ENCODE measurements around the gene FOSL1. TPM values are rescaled to one million over a fixed set of nuclear protein-coding genes. Genes with fewer than 3 reads are reported as not detected.

The FOSL1 gene
- total and polyA plus RNA-seq, 2 of the 13 experiments (the other 11 are each of a cell fraction or from before 2014, with no cell fraction given): 4.0 to 4.1 TPM

DNA sequence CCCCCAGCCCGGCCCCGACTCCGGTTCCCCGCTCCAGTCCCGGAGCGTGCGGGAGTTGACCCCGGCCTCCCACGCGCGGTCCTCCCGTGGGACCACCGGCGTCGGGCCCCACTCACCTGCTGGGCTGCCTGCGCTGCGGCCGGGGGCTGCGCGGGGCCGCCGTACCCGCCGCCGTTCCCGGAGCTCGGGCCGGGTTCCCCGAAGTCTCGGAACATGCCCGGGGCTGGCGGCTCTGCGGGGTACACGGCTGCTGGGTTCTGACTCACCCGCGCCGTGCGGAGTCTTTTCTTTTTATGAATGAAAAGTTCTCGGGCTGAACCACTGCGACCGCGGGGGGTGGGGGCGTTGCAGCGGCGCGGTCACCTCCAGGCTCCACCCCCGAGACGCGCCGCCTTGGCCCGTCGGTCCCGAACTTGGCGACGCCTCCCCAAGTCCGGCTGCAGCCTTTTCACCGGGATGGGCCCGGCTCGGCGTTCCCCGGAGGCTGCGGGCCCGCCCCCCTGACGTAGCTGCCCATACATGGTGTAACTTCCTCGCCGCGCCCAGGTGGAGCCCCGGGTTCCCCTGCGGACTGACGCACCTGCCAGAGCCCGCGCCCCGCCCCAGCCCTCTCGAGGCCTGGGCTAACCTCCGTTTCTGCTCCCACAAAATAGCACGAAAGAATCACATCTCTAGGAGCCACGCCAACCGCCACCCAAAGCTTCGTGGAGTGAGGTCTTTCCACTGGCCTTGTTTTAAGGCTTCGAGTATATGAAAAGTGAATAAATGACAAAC lies at the start of gene FOSL1 (continued):
- no peak for TF ChIP-seq ZSCAN29 (CRISPR knock-in tag; conservative IDR thresholded peaks at IDR 0.05)
- TF ChIP-seq TARDBP (CRISPR knock-in tag; IDR thresholded peaks at IDR 0.05): peak; percentile 61; the same call in 1 of the 2 replicates
- TF ChIP-seq ZNF788 (CRISPR knock-in tag; IDR thresholded peaks at IDR 0.05; ENCODE audit: borderline replicate concordance): peak; percentile 51; the same call in 1 of the 2 replicates
- TF ChIP-seq CREM (IDR thresholded peaks at IDR 0.05): peak; percentile 66
- 0 out of 2 replicates have a peak, but pooled peaks have one; percentile 32 for TF ChIP-seq CREM (CRISPR knock-in tag; IDR thresholded peaks at IDR 0.05)
- TF ChIP-seq MATR3 (CRISPR knock-in tag; IDR thresholded peaks at IDR 0.05): no peak
- TF ChIP-seq TEAD3 (CRISPR knock-in tag; optimal IDR thresholded peaks at IDR 0.05; ENCODE audit: borderline replicate concordance): peak; percentile 67
- TF ChIP-seq, protein P1, sequence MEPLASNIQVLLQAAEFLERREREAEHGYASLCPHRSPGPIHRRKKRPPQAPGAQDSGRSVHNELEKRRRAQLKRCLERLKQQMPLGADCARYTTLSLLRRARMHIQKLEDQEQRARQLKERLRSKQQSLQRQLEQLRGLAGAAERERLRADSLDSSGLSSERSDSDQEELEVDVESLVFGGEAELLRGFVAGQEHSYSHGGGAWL (CRISPR knock-in tag; IDR thresholded peaks at IDR 0.05): peak; percentile 25; the same call in 1 of the 2 replicates
- peak; percentile 54; the same call in 1 of the 2 replicates for TF ChIP-seq SP5 (CRISPR knock-in tag; IDR thresholded peaks at IDR 0.05; ENCODE audit: borderline replicate concordance, low read depth)
- TF ChIP-seq KMT2A (CRISPR knock-in tag; IDR thresholded peaks at IDR 0.05): peak; percentile 37; the same call in 1 of the 2 replicates
- no peak for TF ChIP-seq ZFP90 (CRISPR knock-in tag; IDR thresholded peaks at IDR 0.05; ENCODE audit: borderline replicate concordance)
- TF ChIP-seq, protein P2, sequence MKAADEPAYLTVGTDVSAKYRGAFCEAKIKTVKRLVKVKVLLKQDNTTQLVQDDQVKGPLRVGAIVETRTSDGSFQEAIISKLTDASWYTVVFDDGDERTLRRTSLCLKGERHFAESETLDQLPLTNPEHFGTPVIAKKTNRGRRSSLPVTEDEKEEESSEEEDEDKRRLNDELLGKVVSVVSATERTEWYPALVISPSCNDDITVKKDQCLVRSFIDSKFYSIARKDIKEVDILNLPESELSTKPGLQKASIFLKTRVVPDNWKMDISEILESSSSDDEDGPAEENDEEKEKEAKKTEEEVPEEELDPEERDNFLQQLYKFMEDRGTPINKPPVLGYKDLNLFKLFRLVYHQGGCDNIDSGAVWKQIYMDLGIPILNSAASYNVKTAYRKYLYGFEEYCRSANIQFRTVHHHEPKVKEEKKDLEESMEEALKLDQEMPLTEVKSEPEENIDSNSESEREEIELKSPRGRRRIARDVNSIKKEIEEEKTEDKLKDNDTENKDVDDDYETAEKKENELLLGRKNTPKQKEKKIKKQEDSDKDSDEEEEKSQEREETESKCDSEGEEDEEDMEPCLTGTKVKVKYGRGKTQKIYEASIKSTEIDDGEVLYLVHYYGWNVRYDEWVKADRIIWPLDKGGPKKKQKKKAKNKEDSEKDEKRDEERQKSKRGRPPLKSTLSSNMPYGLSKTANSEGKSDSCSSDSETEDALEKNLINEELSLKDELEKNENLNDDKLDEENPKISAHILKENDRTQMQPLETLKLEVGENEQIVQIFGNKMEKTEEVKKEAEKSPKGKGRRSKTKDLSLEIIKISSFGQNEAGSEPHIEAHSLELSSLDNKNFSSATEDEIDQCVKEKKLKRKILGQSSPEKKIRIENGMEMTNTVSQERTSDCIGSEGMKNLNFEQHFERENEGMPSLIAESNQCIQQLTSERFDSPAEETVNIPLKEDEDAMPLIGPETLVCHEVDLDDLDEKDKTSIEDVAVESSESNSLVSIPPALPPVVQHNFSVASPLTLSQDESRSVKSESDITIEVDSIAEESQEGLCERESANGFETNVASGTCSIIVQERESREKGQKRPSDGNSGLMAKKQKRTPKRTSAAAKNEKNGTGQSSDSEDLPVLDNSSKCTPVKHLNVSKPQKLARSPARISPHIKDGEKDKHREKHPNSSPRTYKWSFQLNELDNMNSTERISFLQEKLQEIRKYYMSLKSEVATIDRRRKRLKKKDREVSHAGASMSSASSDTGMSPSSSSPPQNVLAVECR (CRISPR knock-in tag; IDR thresholded peaks at IDR 0.05; ENCODE audit: borderline replicate concordance): peak; percentile 89
- no peak for TF ChIP-seq ZNF274 (CRISPR knock-in tag; IDR thresholded peaks at IDR 0.05)
- no peak for TF ChIP-seq SOX6 (IDR thresholded peaks at IDR 0.05)
- TF ChIP-seq SOX6 (CRISPR knock-in tag; IDR thresholded peaks at IDR 0.05): peak; percentile 44; the same call in 1 of the 2 replicates
- TF ChIP-seq IRX3 (CRISPR knock-in tag; IDR thresholded peaks at IDR 0.05; ENCODE audit: borderline replicate concordance, low read depth): no peak
- TF ChIP-seq, protein P3, sequence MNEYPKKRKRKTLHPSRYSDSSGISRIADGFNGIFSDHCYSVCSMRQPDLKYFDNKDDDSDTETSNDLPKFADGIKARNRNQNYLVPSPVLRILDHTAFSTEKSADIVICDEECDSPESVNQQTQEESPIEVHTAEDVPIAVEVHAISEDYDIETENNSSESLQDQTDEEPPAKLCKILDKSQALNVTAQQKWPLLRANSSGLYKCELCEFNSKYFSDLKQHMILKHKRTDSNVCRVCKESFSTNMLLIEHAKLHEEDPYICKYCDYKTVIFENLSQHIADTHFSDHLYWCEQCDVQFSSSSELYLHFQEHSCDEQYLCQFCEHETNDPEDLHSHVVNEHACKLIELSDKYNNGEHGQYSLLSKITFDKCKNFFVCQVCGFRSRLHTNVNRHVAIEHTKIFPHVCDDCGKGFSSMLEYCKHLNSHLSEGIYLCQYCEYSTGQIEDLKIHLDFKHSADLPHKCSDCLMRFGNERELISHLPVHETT (CRISPR knock-in tag; conservative IDR thresholded peaks at IDR 0.05): peak; percentile 49; the same call in 1 of the 2 replicates
- 0 out of 2 replicates have a peak, but pooled peaks have one; percentile 8 for TF ChIP-seq FOXA3 (CRISPR knock-in tag; IDR thresholded peaks at IDR 0.05)
- peak; percentile 76 for TF ChIP-seq TAF15 (IDR thresholded peaks at IDR 0.05; ENCODE audit: low read depth, low read length, poor library complexity, severe bottlenecking)
- TF ChIP-seq MAZ (IDR thresholded peaks at IDR 0.05; ENCODE audit: borderline replicate concordance, low read depth, low read length): peak; percentile 20; the same call in 1 of the 2 replicates
- TF ChIP-seq MAZ (CRISPR knock-in tag; IDR thresholded peaks at IDR 0.05; ENCODE audit: low read depth): 0 out of 2 replicates have a peak, but pooled peaks have one; percentile 14
- 0 out of 2 replicates have a peak, but pooled peaks have one; percentile 61 for TF ChIP-seq SMAD3 (CRISPR knock-in tag; IDR thresholded peaks at IDR 0.05)
- peak; percentile 57; the same call in 1 of the 2 replicates for TF ChIP-seq MED13 (CRISPR knock-in tag; IDR thresholded peaks at IDR 0.05)
- TF ChIP-seq PRMT3 (CRISPR knock-in tag; IDR thresholded peaks at IDR 0.05; ENCODE audit: borderline replicate concordance, low read depth): peak; percentile 87; the same call in 1 of the 2 replicates
- TF ChIP-seq ZNF121 (CRISPR knock-in tag; IDR thresholded peaks at IDR 0.05): peak; percentile 46; the same call in 1 of the 2 replicates
